Testis (tissue), 3 donors: ENCODE results near the gene NAP1L4. TPM values are rescaled to one million over a fixed set of nuclear protein-coding genes. Genes with fewer than 3 reads are reported as not detected.

Experiments
- DNase-seq: peaks from one replicate; pipeline ENCODE4 v3.0.0-alpha.2; 2019
- H3K27ac ChIP-seq, 2 donors: fragments of 200-600 bp; sonication (generic); one replicate each; pipeline ENCODE4 v1.5.1; 2019
- H3K27me3 ChIP-seq: fragments of 200-600 bp; sonication (generic); one replicate; pipeline ENCODE4 v1.5.1; 2019
- H3K36me3 ChIP-seq: fragments of 200-600 bp; sonication (generic); one replicate; pipeline ENCODE4 v1.5.1; 2017; ENCODE audit warnings: low read depth; ENCODE audit errors: missing control alignments
- H3K4me1 ChIP-seq: fragments of 200-600 bp; sonication (generic); one replicate; pipeline ENCODE4 v1.5.1; 2019
- H3K4me3 ChIP-seq, 2 donors: fragments of 200-600 bp; sonication (generic); one replicate each; pipeline ENCODE4 v1.5.1; 2017 to 2019
- H3K9me3 ChIP-seq: fragments of 200-600 bp; sonication (generic); one replicate; pipeline ENCODE4 v1.5.1; 2017
- POLR2A ChIP-seq: fragments of 450-650 bp; IDR thresholded peaks from one replicate; pipeline ENCODE4 v1.6.1; 2017; ENCODE audit warnings: antibody characterized with exemption, mild to moderate bottlenecking, moderate library complexity
- WGBS, 2 donors: methylation state at CpG; one replicate each; pipeline ENCODE4 v1.1.5; 2018; 5-methylcytosine and 5-hydroxymethylcytosine counted together
- intact Hi-C: fragments of 100-400 bp; cut with DNase I; formaldehyde crosslinking; loops from one replicate; pipeline ENCODE4 v1.15.1; 2023; ENCODE audit warnings: low total_unique reads
- polyA plus RNA-seq: library from polyadenylated mRNA; stranded (reverse); fragments of 350-450 nt; fragmentation: Illumina TruSeq; extraction: RNeasy Lipid Tissue Mini Kit (QIAGEN cat#74804); gene quantifications from one replicate; pipeline ENCODE4 v1.2.3, GENCODE V29; 2014; ENCODE audit warnings: low read depth, low replicate concordance; ENCODE audit not compliant: insufficient read depth
- total RNA-seq, 2 donors: library from RNA; depleted of rRNA; stranded (reverse); fragments of >200 nt; gene quantifications; one replicate each; pipeline ENCODE4 v1.2.3, GENCODE V29; 2016
- TF ChIP-seq, protein P1 (sequence below), 3 experiments: fragments of 450-650 bp in 2 of 3; fragments of 200-600 bp in 1 of 3; sonication (generic) in 1 of 3; IDR thresholded peaks; one replicate each; pipeline ENCODE4 v1.5.1; 2016 to 2019; ENCODE audit warnings: antibody characterized with exemption in 3 of 3, mild to moderate bottlenecking in 2 of 3, moderate library complexity in 1 of 3

Gene NAP1L4
- total and polyA plus RNA-seq, 3 donors from 2014 or later = 165 to 208 (median 206) TPM

DNA sequence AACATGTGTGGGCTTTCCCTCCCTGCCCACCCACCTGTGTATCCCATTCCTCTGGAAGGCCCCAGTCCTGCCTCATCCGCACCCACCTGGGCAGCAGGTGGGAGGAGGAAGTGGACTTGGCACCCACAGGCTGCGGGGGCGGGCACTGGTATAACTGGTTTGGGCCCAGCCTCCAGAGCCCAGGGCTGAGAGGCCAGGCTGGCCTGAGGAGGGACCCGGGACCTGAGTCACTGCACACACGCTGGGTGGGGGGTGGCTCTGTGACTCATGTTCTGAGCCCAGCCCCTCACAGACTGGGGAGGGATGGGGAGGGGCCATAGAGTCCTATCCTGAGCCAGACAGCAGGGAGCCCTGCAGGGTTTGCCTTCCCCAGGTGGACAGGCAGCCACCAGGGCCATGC lies 79.6 kb downstream of the NAP1L4 start:
- H3K27ac ChIP-seq = no peak overlapping the region
- intact Hi-C loops = no loop called here
- H3K9me3 ChIP-seq = no peaks in the 10 kb centered on the region
- H3K4me1 ChIP-seq = no peaks in the 10 kb centered on the region
- no peaks in the 10 kb centered on the region for H3K36me3 ChIP-seq
- H3K4me3 ChIP-seq = no peak overlapping the region
- TF ChIP-seq, protein P1, sequence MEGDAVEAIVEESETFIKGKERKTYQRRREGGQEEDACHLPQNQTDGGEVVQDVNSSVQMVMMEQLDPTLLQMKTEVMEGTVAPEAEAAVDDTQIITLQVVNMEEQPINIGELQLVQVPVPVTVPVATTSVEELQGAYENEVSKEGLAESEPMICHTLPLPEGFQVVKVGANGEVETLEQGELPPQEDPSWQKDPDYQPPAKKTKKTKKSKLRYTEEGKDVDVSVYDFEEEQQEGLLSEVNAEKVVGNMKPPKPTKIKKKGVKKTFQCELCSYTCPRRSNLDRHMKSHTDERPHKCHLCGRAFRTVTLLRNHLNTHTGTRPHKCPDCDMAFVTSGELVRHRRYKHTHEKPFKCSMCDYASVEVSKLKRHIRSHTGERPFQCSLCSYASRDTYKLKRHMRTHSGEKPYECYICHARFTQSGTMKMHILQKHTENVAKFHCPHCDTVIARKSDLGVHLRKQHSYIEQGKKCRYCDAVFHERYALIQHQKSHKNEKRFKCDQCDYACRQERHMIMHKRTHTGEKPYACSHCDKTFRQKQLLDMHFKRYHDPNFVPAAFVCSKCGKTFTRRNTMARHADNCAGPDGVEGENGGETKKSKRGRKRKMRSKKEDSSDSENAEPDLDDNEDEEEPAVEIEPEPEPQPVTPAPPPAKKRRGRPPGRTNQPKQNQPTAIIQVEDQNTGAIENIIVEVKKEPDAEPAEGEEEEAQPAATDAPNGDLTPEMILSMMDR (IDR thresholded peaks at IDR 0.05) = no peak
- TF ChIP-seq POLR2A = no peak
- DNase-seq = no peak
- 83 to 89% methylated on average over 3 to 5 of the region's 5 CpGs for WGBS, 2 donors
- H3K27me3 ChIP-seq = no peaks in the 10 kb centered on the region

- Histone ChIP-seq H3K4me3 (no peak overlapping the region), H3K4me1 (no peaks in the 10 kb centered on the region), H3K36me3 (no peaks in the 10 kb centered on the region), H3K27me3 (no peaks in the 10 kb centered on the region), H3K27ac (no peak overlapping the region), H3K9me3 (no peaks in the 10 kb centered on the region)
- 70 to 71% methylated on average over 10 to 12 of the region's 12 CpGs for WGBS, 2 donors
- TF ChIP-seq POLR2A = no peak
- TF ChIP-seq, protein P1 (IDR thresholded peaks at IDR 0.05) = no peak
- no peak for DNase-seq
- intact Hi-C loops = no loop called here
Observed at GRCh38 chr11:2911785-2912391, 80.2 kb downstream of the NAP1L4 start.

DNA sequence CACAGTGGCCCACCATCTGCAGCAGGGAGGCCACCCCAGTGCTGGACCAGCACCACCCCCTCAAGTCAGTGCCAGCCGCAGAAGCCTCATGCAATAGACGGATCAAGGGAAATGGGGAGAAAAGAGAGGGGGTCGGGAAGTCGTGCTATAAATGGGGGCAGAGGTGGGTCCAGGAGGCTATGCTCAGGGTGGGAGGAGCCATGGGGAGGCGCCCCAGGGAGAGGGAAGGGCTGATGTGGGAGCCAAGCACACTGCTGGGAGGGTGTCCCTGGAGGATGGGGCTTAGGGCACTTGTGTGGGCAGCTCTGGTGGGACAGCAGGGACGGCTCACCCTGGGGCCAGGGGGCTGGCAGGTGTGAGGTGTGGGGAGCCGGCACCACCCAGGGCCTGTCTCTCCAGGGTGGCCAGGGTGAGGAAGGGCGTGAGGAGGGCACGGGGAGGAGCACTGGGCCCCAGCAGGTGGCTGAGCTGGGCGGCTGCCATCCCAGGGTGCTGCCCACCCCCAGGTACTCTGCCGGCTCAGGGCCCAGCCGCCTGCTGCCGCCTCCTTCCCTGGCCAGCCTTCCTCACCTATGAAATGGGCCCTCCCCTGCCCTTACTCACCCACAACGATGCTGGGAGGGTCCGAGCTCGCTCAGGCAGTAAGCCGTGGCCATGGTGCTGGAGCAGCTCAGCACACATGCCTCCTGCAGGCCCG lies 80.9 kb downstream of the NAP1L4 start:
- intact Hi-C loops = no loop called here
- TF ChIP-seq, protein P1 (IDR thresholded peaks at IDR 0.05) = no peak
- H3K27ac ChIP-seq = no peak overlapping the region
- H3K4me1 ChIP-seq = no peaks in the 10 kb centered on the region
- no peak for DNase-seq
- no peak overlapping the region for H3K4me3 ChIP-seq
- no peaks in the 10 kb centered on the region for H3K27me3 ChIP-seq
- 80 to 87% methylated on average over 10 to 17 of the region's 18 CpGs for WGBS, 2 donors
- H3K9me3 ChIP-seq = no peaks in the 10 kb centered on the region
- H3K36me3 ChIP-seq = no peaks in the 10 kb centered on the region

- H3K36me3 ChIP-seq = no peaks in the 10 kb centered on the region
- no peak overlapping the region for H3K4me3 ChIP-seq
- intact Hi-C loops = no loop called here
- H3K9me3 ChIP-seq = no peaks in the 10 kb centered on the region
- no peaks in the 10 kb centered on the region for H3K4me1 ChIP-seq
- TF ChIP-seq, protein P1 (IDR thresholded peaks at IDR 0.05) = no peak
- TF ChIP-seq POLR2A = no peak
- no peak for DNase-seq
- H3K27ac ChIP-seq = no peak overlapping the region
- WGBS, 2 donors = 77 to 92% methylated on average over 10 to 13 of the region's 13 CpGs
- no peaks in the 10 kb centered on the region for H3K27me3 ChIP-seq
Observed at GRCh38 chr11:2910401-2910955, 81.7 kb downstream of the NAP1L4 start.
